ENCODE data around the gene MYCBPAP.

MYCBPAP gene

DNA sequence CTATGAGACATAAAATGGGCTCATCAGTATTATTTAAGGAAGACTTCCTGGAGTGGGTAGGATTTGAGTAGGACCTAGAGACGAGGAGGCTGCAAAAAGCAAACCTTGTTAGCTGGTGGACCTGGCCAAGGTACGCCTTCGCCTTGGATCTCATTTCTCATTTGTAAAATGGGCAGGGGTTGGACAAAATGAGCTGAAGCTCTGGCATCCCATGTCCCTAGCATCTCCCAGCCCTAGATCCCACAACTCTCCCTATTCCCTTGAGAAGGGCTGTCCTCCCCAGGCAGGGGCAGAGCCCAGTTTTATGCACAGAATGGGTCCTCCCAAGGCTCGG, 38.4 kb downstream of the MYCBPAP start:
- DNase-seq (ENCODE audit: low read depth, low spot score), result no peak
- peak overlapping the region; percentile 10; the same call in 1 of the 2 replicates for H3K4me3 ChIP-seq (ENCODE audit: low read length)

DNA sequence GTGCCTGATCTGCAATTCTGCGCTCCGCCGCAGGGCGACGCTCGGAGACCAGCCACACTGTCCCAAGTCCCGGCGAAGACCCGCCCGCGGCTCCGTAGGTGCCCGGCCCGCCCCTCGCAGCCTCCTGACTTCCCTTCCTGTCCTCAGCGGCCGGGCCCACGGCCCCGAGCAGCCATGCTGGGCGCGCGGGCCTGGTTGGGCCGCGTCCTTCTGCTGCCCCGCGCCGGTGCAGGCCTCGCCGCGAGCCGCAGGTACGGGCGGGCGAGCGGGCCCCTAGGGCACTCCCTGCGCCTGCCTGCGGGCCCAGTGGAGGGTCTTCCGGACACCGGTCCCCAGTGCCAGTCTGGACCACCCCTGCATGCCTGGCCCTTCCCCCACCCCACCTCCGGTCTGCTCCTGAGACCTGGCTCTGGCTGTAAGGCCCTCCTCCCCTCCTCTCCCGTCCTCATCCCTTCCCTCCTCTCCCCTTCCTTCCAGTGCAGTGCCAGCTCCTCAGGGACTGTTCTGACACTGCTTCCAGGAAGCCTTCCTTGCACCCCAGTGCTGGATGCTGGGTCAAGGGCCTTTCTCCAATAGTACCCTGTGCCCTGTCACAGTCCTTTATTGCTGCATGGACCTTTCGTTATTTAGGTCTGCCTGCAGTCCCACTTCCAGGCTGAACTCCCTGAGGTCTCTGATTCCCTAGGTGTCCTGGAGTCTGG, 38.9 kb downstream of the MYCBPAP start, which contains the start of gene SPATA20:
Gene SPATA20, plus strand, starts transcription at position 140 of the 701 bp plus-strand sequence. Its CDS starts 35 bp downstream, at position 175.
- peak; percentile 69 for DNase-seq (ENCODE audit: low read depth, low spot score)
- peak within 1 kb of the TSS; percentile 55 for H3K4me3 ChIP-seq (ENCODE audit: low read length)

DNA sequence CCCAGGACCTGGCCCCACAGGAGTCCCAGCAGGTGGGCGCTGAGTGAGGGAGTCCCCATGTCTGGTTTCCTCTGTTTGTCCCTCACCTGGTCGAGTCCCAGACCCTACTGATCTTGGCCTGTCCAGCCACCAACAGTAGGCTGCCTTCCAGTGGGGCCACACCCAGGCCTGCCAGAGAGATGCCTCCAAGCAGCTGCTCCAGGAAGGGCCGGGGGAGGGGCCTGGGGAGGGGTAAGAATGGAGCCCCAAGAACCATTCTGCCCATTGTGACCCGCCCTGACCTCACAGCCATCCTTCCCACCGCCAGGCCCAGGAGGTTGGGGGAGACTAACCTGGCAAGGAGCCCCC, 39.5 kb downstream of the MYCBPAP start:
- DNase-seq (ENCODE audit: low read depth, low spot score), result no peak
- peak overlapping the region; percentile 55 for H3K4me3 ChIP-seq (ENCODE audit: low read length)

DNA sequence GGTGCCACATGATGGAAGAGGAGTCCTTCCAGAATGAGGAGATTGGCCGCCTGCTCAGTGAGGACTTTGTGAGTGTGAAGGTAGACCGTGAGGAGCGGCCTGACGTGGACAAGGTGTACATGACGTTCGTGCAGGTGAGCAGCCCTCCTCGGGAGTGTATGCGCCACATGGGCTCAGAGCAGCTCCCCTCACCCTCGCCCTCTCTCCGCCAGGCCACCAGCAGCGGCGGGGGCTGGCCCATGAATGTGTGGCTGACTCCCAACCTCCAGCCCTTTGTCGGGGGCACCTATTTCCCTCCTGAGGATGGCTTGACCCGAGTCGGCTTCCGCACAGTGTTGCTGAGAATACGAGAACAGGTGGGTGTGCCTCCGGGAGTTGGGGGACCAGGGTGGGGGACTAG, 40.6 kb downstream of the MYCBPAP start:
- no peak overlapping the region for H3K4me3 ChIP-seq (ENCODE audit: low read length)
- no peak for DNase-seq (ENCODE audit: low read depth, low spot score)

DNA sequence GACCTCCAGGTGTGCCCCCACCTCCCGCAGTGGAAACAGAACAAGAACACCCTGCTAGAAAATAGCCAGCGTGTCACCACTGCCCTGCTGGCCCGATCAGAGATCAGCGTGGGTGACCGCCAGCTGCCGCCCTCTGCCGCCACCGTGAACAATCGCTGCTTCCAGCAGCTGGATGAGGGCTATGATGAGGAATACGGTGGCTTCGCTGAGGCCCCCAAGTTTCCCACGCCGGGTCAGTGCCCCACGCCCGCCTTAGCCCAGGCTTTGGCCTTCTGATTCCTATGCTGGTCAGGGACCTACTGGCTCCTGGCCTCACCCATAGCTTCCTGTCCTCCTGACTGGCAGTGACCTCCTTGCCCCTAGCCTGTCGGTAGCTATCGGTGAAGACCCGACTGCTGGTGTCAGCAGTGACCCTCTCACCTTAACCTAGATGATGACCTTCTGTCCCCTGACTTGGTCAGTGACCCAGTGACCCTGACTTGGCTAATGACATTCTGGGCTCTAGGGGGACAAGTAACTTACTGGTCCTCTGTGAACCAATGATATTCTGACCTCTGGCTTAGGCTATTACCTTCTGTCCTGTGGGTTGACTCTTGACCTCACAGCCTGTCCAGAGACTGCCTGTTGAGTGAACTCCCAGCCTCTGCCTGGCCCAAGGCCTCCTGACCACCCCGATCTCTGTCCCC, 41.2 kb downstream of the MYCBPAP start:
- no peak for DNase-seq (ENCODE audit: low read depth, low spot score)
- no peak overlapping the region for H3K4me3 ChIP-seq (ENCODE audit: low read length)

DNA sequence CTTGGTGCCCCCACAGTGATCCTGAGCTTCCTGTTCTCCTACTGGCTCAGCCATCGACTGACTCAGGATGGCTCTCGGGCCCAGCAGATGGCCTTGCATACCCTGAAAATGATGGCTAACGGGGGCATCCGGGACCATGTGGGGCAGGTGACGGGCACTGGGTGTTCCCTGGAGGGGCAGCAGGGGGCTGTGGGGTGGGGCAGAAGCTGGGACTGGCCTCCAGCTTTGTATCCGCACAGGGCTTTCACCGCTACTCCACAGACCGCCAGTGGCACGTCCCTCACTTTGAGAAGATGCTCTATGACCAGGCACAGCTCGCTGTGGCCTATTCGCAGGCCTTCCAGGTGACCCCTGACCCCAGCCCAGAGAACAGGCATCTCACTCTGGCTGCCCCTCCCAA, 41.7 kb downstream of the MYCBPAP start:
- no peak overlapping the region for H3K4me3 ChIP-seq (ENCODE audit: low read length)
- no peak for DNase-seq (ENCODE audit: low read depth, low spot score)

DNA sequence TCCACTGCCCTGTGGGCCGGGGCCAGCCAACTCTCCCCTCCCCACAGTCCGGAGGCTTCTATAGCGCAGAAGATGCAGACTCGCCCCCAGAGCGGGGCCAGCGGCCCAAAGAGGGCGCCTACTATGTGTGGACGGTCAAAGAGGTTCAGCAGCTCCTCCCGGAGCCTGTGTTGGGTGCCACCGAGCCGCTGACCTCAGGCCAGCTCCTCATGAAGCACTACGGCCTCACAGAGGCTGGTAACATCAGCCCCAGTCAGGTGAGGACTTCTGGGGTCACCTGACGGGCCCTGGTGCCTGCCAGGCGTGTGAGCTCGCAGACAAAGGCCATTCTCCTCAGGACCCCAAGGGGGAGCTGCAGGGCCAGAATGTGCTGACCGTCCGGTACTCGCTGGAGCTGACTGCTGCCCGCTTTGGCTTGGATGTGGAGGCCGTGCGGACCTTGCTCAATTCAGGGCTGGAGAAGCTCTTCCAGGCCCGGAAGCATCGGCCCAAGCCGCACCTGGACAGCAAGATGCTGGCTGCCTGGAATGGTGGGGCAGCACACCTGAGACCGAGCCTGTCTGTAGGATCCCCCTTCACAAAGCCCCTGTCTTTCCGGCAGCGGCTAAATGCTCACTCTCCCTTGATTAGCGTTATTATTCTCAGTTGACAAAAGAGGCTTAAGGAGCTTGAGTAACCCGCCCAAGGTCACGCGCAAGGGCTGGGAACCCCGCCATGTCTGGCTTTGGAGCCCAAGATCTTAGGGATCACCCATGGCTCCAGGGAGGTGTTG, 42.6 kb downstream of the MYCBPAP start:
- H3K4me3 ChIP-seq (ENCODE audit: low read length), result no peak overlapping the region
- no peak for DNase-seq (ENCODE audit: low read depth, low spot score)

DNA sequence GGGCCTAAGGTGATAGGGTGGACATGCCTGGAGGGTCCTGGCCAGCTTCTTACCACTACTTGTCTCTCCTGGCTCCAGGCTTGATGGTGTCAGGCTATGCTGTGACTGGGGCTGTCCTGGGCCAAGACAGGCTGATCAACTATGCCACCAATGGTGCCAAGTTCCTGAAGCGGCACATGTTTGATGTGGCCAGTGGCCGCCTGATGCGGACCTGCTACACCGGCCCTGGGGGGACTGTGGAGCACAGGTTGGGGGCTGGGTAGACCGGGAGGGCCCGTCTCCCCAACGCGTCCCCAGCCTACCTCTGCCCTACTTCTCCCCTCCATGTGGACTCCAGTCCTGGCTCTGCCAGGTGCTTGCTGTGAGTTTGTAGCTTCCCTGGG, 43.2 kb downstream of the MYCBPAP start:
- no peak overlapping the region for H3K4me3 ChIP-seq (ENCODE audit: low read length)
- no peak for DNase-seq (ENCODE audit: low read depth, low spot score)

DNA sequence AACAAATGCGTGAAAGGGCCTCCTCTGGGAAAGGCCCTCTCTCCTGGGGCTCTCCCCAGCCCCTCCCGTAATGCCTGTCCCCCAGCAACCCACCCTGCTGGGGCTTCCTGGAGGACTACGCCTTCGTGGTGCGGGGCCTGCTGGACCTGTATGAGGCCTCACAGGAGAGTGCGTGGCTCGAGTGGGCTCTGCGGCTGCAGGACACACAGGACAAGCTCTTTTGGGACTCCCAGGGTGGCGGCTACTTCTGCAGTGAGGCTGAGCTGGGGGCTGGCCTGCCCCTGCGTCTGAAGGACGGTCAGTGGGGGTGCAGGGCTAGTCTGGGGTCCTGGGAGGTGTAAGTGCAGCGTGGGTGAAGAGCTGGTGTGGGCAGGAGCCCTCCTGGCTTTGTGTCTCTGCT, 43.6 kb downstream of the MYCBPAP start:
- no peak overlapping the region for H3K4me3 ChIP-seq (ENCODE audit: low read length)
- no peak for DNase-seq (ENCODE audit: low read depth, low spot score)

DNA sequence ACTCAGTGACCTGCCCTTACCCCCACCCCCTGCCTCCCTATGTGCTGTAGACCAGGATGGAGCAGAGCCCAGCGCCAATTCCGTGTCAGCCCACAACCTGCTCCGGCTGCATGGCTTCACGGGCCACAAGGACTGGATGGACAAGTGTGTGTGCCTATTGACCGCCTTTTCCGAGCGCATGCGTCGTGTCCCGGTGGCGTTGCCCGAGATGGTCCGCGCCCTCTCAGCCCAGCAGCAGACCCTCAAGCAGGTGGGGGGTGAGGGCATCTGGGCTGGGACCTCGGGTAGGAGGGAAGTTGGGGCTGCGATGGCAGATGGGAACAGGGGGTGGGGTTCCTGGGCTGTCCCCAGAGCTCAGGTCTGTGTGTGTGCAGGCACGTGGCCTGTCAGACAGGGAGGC, 46.0 kb downstream of the MYCBPAP start:
- no peak overlapping the region for H3K4me3 ChIP-seq (ENCODE audit: low read length)
- no peak for DNase-seq (ENCODE audit: low read depth, low spot score)

DNA sequence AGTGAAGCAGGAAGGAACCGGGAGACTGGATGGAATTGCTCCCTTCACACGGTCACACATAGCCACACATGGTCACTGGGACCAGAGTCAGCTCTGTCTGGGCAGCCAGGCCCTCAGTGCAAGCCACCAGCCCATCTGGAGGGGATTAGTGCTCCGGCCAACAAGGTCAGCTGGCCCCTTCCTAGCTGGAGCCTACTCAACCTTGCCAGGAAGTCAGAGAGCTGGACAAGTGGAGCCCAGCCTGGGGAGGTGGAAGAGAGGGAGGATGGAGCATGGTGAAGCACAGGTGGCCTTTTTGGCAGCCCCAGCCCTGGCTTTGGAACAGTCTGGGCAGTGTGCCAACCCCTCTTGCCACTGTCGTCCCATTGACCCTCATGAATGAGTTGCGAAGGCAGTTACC, 48.6 kb downstream of the MYCBPAP start:
- H3K4me3 ChIP-seq (ENCODE audit: low read length), result no peak overlapping the region
- no peak for DNase-seq (ENCODE audit: low read depth, low spot score)

DNA sequence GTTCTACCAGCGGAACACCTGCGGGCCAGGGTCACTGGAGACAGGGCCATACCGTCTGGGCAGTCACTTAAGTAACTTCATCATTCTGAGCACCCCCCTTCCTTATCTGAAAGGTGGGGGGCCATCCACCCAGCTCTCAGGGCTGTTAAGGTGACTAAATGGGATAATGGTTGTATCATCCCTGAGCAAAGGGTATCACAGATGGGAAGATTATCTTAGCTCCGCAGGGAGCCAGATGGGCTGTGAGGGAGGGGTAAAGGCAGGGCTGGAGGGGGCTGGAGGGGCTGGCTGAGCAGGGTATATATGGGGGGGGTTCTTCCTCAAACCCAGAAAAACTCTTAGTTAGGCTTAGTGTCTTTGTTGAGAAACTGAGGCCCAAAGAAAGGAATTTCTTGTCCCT, 49.4 kb downstream of the MYCBPAP start:
- no peak for DNase-seq (ENCODE audit: low read depth, low spot score)
- H3K4me3 ChIP-seq (ENCODE audit: low read length), result no peak overlapping the region

DNA sequence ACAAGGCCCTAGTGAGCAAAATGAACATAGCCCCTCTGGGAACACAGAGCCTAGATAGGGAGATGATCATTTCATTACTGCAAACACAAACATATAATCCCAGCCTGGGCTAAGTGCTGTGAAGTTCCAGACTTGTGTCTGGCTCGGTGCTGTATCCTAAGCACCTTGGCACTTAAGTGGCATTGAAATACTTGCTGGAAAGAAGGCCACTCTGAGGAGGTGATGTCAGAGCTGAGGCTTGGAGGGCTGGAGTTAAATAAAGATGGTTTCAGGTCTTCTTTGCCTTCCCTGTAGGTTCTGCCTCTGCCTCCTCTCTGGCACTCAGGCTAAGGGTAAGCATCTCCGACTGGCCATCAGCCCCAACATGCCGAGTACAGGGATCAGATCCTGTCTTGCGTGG, 49.9 kb downstream of the MYCBPAP start:
- no peak for DNase-seq (ENCODE audit: low read depth, low spot score)
- H3K4me3 ChIP-seq (ENCODE audit: low read length), result no peak overlapping the region

DNA sequence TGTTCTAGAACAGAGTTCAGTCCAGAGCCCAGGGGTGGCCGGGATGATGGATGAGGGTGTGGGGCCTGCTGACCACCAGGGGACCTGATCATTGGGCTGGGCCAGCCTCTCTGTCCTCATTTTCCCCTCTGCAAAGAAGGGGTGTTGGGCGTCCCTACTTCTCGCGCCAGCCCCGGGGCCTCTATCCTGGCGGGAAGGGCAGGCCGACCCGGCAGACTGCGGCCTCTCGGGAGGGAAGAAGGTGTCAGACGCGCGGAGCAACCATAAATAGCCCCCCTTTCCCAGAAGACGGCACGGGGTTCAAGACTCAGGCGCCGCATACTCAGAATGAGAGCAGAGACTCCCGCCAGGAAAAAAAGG, 50.3 kb downstream of the MYCBPAP start:
- DNase-seq (ENCODE audit: low read depth, low spot score), result no peak
- no peak overlapping the region for H3K4me3 ChIP-seq (ENCODE audit: low read length)

DNA sequence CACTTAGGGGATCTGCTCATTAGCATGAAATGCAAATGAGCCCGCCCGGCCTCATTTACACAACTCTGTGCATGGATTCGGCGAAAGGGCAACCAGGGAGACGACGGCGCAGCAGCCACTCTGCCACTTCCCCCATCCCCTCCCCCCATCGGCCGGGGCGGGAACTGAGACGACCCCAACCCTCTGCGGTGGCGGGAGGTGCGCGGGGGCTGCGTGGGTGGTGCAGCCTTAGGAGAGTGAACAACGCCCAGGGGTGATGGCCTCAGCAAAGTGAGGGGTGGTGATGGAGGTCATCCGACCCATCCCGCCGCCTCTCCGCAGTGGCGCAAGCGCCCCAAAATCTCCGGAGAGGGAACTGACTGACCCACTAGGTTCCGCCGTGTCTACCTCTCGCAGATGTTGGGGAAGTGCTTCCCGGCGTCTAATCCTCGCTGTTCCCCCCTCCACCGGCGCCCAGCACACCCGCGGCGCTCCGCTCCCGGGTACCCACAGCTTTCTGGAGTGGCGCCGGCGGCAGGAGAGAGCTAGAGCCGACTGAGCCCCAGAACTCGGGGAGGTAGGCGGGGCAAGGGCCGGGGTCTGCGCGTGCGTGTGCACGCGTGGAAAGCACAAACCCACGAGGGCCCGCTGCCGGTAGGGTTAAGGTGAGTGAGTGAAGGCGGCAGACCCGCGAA, 50.8 kb downstream of the MYCBPAP start:
- H3K4me3 ChIP-seq (ENCODE audit: low read length), result no peak overlapping the region
- no peak for DNase-seq (ENCODE audit: low read depth, low spot score)

DNA sequence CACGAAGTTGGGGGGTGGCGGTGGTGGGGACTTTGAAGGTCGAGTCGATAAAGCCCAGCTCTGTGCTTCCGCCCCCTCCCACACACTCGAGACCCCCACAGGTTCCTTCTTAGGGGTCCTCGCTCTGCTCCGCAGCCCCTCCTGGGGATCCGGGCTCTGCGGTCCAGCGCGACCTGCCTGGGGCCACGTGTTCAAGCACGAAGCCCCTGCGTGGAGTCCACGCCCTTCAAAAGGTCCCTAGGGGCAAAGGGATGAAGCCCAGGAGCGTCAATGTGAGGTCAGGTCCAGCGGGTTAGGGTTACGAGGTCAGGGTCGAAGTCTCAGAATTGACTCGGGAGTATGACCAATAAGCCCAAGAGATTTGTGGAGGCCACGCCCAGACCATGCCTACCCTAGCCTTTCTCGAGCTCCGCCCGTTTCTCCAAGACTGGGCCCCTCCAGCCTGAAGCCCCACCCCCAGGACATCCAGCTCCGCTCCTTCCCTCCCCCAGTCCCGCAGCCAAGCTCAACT, 51.5 kb downstream of the MYCBPAP start:
- H3K4me3 ChIP-seq (ENCODE audit: low read length), result no peak overlapping the region
- DNase-seq (ENCODE audit: low read depth, low spot score), result no peak

DNA sequence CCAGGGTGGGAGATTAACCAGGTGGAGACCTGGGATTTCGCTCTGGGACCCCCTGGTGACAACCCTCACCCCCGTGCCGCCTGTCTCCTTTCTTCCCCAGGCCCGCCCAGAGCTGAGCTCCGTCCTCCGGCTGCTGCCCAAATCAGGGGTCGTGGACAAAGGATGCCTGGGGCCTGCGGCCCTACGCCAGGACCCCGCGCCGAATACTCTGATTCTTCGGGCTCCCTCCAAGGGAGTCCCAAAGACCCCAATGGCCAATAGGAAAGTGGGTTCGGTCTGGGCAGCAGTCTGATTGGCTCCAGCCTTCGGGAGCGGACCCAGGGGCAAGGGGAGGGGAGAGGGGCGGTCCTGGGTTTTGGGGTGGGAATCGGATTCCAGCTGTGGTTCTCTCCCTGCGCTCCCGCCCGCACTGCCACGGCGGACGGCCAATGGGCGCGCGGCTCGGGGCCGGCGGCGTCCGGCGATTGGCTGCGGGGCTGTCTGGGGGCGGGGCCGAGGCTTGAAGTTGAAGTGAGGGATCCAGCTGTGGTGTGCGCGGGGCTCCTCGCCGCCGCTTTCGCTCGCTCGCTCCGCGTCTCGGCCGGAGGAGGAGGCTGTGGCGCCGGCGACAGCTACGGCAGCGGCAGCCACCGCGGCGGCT, 52.1 kb downstream of the MYCBPAP start, which contains the start of gene CACNA1G:
Gene CACNA1G, plus strand, starts transcription at position 531 of the 640 bp plus-strand sequence. CDS start 745 bp downstream, outside the sequence.
- no peak within 1 kb of the TSS for H3K4me3 ChIP-seq (ENCODE audit: low read length)
- DNase-seq (ENCODE audit: low read depth, low spot score), result peak; percentile 62

DNA sequence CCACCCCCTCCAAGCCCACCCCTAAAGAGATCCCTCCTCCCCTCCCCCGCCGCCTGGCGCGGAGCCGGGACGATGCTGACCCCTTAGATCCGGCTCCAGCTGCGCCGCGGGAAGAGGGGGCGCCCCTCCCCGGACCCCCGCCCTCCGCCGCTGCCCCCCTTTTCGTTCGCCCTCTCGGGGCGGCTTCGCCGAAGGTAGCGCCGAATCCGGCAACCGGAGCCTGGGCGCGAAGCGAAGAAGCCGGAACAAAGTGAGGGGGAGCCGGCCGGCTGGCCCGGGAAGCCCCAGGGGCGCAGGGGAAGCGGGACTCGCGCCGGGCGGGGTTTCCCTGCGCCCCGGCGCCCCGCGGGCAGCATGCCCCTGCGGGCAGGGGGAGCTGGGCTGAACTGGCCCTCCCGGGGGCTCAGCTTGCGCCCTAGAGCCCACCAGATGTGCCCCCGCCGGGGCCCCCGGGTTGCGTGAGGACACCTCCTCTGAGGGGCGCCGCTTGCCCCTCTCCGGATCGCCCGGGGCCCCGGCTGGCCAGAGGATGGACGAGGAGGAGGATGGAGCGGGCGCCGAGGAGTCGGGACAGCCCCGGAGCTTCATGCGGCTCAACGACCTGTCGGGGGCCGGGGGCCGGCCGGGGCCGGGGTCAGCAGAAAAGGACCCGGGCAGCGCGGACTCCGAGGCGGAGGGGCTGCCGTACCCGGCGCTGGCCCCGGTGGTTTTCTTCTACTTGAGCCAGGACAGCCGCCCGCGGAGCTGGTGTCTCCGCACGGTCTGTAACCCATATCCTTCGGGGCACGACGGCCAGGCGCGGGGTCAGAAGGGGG, 52.9 kb downstream of the MYCBPAP start:
- H3K4me3 ChIP-seq (ENCODE audit: low read length), result no peak overlapping the region
- DNase-seq (ENCODE audit: low read depth, low spot score), result no peak
